CD4-positive, CD25-positive, alpha-beta regulatory T cell (primary cell): Measurements from ENCODE around the gene PIWIL4. TPM values are rescaled to one million over a fixed set of nuclear protein-coding genes. Genes with fewer than 3 reads are reported as not detected.

ENCODE experiments used
- polyA plus RNA-seq, 4 donors: library from polyadenylated mRNA; unstranded; fragments of 300-500 nt; fragmentation: Illumina TruSeq; gene quantifications; one replicate each; pipeline ENCODE4 v1.2.3, GENCODE V29; 2021
- total RNA-seq: library from RNA; stranded (reverse); gene quantifications from one replicate; pipeline ENCODE4 v1.2.3, GENCODE V29; 2022

Gene PIWIL4
- total and polyA plus RNA-seq, 5 donors from 2014 or later: 0.18 to 1.3 (median 1.3) TPM

Other genes with a start within 250 kb of the PIWIL4 start
- 0.15 TPM for gene GPR83, start 165.9 kb upstream of the PIWIL4 start, total RNA-seq
- gene GPR83, start 165.9 kb upstream of the PIWIL4 start, polyA plus RNA-seq: under 1 TPM in 2 of 4 donors, not detected in 2; 0.14 to 0.24 TPM
- gene MRE11, start 73.5 kb upstream of the PIWIL4 start, total RNA-seq: 26.5 TPM
- 10 to 100 TPM; 12.8 to 18.1 (median 14.5) TPM for gene MRE11, start 73.5 kb upstream of the PIWIL4 start, polyA plus RNA-seq
- 37.9 TPM for gene ANKRD49, start 73.4 kb upstream of the PIWIL4 start, total RNA-seq
- gene ANKRD49, start 73.4 kb upstream of the PIWIL4 start, polyA plus RNA-seq: 10 to 100 TPM; 34.0 to 38.6 (median 36.4) TPM
- gene C11orf97, start 54.9 kb upstream of the PIWIL4 start, total RNA-seq: not detected
- not detected for gene C11orf97, start 54.9 kb upstream of the PIWIL4 start, polyA plus RNA-seq
- gene FUT4, start 23.4 kb upstream of the PIWIL4 start, total RNA-seq: 5.1 TPM
- 1 to 10 TPM; 1.7 to 2.3 (median 2.1) TPM for gene FUT4, start 23.4 kb upstream of the PIWIL4 start, polyA plus RNA-seq
- 0.59 TPM for gene AMOTL1, start 201.0 kb downstream of the PIWIL4 start, total RNA-seq
- under 1 TPM in 3 of 4 donors, not detected in 1; 0.20 to 0.67 (median 0.22) TPM for gene AMOTL1, start 201.0 kb downstream of the PIWIL4 start, polyA plus RNA-seq